ENCODE data around the gene EVPLL.
"Not testable (repeated sequence)": the region's sequence is repeated elsewhere in the genome, so short reads cannot be mapped to it uniquely, and the experiment has no call there.

The EVPLL gene

DNA sequence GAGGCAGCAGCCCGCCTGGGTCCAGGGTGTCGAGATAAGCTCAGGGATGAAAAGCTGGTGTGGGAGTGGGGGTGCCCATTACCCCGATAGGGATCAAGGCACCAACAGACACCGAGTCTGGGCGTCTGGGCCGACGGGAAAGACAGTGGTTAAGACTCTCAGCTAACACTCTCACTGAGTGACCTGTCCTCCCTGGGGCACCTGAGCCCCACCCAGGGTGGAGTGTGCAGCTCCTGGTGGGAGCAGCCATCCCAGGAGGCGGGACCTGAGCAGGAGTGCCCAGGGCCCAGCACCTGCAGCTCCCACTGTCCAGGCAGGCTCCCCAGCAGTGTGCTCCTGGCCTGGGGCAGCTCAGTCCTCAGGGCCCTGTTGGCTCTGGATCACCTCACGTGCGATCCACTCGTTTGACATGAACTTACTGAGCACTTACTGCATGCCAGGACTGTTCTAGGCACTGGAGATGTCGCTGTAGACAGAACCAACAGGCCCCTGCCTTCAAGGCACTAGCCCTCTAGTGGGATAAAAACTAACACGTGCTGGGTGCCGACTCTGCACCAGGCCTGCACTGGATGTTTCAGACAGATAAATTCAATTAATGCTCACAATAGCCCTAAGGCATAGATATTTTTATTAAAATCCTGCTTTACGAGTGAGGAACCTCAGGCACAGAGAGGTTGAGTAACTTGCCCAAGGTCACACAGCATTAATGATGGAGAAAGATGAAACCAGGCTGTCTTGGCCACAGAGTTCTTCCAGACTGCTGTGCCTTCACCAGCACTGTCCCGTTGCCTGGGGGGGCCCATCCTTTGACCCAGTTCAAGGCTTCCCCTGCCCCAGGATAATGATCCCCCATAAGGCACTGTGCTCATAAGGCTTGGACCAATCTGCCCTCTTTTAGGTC, 1.9 kb downstream of the EVPLL start:
- no peak for DNase-seq

- DNase-seq = no peak
Measured at GRCh38 chr17:18380471-18381157, 3.0 kb downstream of the EVPLL start.

- no peak for DNase-seq
Measured at GRCh38 chr17:18381158-18381952, 3.8 kb downstream of the EVPLL start.

DNA sequence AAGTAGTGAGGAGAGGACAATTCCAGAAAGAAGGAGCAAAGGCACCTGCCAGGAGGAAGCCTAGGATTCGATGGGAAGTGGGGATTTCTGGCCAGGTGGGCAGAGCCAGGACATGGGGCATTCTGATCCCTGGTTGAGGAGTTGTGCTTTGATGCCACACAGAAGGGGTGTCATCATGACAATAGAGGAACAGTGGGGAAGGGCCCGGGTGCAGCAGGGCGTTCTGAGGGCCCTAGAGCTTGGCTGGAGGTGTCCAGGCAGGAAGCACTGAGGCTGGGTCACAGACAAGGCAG, 4.3 kb downstream of the EVPLL start:
- DNase-seq = no peak

DNA sequence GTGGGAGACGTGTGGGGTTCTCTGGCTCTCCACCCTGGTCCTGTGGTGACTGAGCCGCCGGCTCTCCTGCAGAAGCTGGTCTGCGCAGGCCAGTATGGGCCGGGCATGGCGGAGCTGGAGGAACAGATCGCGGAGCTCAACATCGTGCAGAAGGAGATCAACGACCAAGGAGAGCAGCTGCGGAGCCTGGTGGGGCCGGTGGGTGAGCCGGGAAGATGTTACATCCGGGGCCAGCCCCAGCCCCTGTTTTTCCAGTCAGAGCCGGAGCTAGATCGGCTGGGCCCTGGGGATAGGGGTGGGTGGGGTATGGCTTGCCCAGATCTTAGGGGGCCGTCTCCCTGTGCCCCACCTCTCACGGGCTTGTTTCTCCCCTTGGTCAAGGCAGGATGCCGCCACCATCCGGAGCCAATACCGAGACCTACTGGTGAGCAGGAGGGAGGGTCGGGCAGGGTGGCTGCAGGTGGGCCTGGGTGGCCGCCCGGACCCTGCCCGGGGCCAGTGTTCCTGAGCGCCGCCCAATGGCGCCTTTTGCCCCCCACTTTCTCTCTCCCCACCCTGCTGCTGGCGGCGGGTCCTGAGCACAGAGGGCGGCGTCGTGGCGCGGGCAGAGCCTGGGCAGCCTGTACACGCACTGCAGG, 5.0 kb downstream of the EVPLL start:
- no peak for DNase-seq

DNA sequence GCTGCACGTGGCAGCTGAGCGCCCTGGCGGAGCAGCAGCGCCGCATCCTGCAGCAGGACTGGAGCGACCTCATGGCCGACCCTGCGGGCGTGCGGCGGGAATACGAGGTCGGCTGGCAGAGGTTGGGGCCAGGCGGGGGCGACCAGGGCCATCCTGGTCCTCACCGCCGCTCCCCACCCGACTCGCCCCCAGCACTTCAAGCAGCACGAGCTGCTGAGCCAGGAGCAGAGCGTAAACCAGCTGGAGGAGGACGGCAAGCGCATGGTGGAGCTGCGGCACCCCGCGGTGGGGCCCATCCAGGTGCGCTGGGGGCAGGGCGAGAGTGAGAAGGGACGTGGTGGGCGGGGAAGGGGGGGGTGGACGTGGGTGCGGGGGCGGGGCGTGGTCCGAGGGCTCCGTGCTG, 5.5 kb downstream of the EVPLL start:
- peak; percentile 29 for DNase-seq

GRCh38 chr17:18384271-18384670, 6.7 kb downstream of the EVPLL start:
- DNase-seq = not testable (repeated sequence)

- DNase-seq = not testable (repeated sequence)
Measured at GRCh38 chr17:18387583-18387982, 10.0 kb downstream of the EVPLL start.

- DNase-seq = not testable (repeated sequence)
Measured at GRCh38 chr17:18388266-18388665, 10.7 kb downstream of the EVPLL start.

- not testable (repeated sequence) for DNase-seq
Measured at GRCh38 chr17:18388728-18389127, 11.2 kb downstream of the EVPLL start.

DNA sequence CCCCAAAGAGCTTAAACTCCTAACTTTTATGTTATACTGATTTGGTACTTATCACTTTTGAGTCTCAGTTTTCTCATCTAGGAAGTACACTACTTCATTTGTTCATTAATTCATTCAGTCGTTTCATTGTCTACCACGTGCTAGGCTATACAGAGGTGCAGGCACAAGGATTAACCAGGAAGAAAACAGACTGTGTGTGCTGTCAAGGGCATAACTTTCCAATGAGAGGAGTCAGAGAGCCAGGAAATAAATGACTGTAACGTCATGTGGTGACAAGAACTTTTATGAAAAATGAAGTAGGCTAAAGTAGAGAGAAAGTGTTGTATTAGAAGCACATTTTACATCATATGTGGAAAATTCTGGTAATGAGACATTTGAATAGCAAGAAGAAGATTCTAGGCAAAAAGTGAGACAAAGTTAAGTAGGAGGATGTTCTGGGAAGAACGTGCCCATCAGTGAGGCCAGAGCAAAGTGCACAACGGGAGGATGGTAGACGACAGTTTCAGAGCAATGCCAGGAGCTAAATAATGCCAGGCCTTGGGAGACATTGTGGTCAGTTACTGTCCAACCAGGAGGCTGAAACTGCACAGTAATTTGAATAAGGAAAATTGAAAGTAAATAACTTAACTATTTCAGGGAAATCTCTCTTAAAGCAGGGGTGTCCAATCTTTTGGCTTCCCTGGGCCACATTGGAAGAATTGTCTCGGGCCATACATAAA, 24.5 kb downstream of the EVPLL start:
- DNase-seq = not testable (repeated sequence)

DNA sequence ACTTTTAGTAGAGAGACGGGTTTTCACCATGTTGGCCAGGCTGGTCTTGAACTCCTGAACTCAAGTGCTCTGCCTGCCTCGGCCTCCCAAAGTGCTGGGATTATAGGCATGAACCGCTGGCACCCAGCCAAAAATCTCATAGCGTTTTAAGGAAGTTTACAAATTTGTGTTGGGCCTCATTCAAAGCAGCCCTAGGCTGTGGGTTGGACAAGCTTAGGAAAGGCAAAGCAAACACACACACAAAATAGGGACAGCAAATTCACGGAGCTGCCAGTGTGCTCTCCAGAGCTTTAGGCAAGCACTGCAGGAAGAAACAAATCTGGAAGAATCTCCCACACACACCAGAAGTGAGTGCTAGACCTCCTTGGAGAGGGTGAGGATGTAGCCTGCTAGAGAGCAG, 25.6 kb downstream of the EVPLL start:
- DNase-seq = peak; percentile 3

DNA sequence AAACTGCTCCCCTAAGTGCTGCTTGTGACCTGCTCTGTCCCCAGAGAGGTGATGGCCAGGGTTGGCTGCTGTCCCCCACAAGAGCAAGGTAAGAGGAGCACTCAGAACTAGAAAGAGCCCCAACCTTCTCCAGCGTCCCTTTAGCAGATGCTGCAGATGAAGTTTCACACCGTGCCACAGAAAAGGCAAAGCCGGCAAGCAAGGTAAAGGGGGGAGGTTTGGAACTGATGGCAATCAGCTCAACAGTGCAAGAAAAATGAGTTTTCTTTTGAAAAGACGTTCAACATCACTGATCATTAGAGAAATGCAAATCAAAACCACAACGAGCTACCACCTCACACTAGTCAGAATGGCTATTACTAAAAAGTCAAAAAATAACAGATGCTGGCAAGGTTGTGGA, 26.0 kb downstream of the EVPLL start:
- not testable (repeated sequence) for DNase-seq

- DNase-seq = peak; percentile 18
Measured at GRCh38 chr17:18408906-18409305, 31.3 kb downstream of the EVPLL start.

- DNase-seq = not testable (repeated sequence)
Measured at GRCh38 chr17:18409321-18409720, 31.7 kb downstream of the EVPLL start.

DNA sequence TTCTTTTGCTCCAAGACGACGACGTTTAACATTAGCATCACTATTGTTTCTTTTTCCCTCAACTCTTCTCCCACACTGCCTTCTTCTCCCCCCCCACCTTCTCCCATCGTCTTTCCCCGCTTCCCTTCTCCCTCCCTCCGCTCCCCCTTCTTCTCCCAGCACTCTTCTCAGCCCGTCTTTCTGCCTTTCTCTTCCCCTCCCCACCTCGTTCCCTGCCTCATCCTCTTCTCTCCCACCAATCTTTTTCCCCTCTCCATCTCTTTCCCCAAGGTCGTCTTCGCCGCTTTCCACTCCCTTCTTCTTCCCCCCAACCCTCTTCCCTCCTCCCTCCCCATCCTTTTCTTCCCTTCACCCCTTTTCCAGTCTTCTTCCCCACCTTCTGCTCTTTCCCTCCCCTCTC, 33.2 kb downstream of the EVPLL start:
- DNase-seq = not testable (repeated sequence)

- not testable (repeated sequence) for DNase-seq
Measured at GRCh38 chr17:18411377-18411864, 33.8 kb downstream of the EVPLL start.

GRCh38 chr17:18412001-18412538, 34.5 kb downstream of the EVPLL start:
- not testable (repeated sequence) for DNase-seq

DNA sequence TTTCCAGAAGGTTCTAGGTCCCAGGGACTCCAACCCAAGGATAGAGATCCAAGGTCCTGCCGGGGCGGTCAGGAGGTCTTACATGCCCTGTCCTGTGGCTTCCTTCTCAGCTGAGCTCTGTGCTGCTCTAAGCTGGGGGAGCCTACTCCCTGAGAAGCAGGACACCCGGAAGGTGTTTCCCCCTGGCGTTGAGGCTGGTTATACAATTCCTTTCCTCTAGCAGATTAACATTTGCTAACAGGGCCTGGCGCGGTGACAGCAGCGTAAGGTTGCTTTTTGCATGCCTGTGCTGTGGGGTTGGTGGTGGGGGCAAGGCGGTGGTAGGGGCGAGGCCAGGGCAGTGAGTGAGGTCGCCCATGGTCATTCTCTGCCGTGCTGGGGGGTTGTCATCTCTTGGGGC, 43.9 kb downstream of the EVPLL start:
- peak; percentile 17 for DNase-seq

GRCh38 chr17:18422464-18422863, 44.9 kb downstream of the EVPLL start:
- not testable (repeated sequence) for DNase-seq

GRCh38 chr17:18423015-18423414, 45.4 kb downstream of the EVPLL start:
- not testable (repeated sequence) for DNase-seq

GRCh38 chr17:18425593-18425992, 48.0 kb downstream of the EVPLL start:
- DNase-seq = not testable (repeated sequence)

Data from RPMI8226 (cell line).